ENCODE results near the gene CCDC167.
A peak's percentile ranks its signal among the peaks of the same experiment; 100 is the strongest.

Gene CCDC167

DNA sequence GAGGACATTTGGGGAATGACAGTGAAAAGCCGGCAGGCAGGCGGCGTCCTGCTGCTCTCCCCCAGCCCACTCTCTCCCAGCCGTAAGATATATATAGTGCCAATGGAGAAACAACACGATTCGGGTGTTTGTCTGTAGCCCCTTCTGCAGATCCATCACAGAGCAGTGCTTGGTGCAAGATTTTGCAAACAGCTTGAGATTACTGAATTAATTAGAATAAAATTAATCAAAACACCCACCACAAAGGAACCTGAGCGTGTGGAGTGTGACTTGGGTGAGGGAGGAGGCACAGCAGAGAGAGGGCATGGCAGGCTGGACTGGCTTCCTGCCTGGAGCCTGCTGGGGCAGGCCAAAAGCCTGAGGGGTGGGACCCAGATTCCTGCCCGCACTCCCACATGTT, 28.8 kb upstream of the CCDC167 start:
- DNase-seq = no peak

DNA sequence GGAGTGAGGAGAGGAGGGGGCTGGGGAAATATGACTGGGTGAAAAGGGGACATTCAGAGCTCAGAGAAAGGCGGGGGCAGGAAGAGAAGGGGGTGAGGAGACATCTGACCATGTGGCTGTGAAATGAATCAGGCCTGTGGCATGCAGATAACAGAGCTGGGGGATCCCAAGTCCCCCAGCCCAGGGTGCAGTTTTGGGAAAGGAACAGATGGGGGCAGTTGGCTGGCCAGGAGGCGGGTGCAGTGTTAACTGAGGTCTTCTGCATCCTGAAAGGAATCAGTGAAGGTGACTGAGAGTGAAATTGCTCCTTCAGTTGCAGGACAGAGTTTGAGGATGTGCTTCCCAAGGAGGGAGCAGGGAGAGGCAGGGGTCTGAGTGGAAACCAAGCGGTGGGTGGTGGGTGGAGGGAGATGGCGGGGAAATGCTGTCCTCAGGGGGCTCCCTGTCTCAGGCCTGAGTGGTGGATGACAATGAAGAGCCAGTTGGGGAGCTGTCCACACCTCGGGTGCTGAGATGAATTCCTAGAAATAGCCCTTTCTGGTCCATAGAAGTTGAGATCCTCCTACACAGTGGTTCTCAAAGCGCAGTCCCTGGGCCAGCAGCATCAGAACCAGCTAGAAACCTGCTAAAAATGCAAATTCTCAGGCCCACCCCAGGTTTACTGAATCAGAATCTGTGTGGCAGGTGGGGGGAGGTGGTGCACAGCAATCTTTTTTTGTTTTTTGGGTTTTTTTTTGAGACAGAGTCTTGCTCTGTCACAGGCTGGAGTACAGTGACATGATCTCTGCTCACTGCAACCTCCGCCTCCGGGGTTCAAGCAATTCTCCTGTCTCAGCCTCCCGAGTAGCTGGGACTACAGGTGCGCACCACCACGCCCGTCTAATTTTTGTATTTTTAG, 26.0 kb upstream of the CCDC167 start:
- DNase-seq = peak; percentile 44

DNA sequence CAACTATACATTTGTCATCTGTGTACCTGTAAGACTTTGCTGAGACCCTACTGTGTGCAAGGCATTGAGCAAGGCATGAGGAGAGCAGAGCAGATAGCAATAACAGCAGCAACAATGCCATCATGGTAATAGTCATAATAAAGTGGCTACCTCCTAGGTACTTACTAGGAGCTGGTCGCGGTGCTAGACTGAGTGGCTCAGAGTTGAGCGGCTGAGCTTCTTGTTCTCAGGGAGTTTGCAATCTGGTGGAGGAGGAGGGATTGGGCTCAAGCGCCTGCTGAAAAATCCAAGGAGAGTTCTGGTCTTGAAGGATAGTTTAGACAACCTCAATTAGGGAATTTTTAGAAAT, 25.3 kb upstream of the CCDC167 start:
- no peak for DNase-seq

DNA sequence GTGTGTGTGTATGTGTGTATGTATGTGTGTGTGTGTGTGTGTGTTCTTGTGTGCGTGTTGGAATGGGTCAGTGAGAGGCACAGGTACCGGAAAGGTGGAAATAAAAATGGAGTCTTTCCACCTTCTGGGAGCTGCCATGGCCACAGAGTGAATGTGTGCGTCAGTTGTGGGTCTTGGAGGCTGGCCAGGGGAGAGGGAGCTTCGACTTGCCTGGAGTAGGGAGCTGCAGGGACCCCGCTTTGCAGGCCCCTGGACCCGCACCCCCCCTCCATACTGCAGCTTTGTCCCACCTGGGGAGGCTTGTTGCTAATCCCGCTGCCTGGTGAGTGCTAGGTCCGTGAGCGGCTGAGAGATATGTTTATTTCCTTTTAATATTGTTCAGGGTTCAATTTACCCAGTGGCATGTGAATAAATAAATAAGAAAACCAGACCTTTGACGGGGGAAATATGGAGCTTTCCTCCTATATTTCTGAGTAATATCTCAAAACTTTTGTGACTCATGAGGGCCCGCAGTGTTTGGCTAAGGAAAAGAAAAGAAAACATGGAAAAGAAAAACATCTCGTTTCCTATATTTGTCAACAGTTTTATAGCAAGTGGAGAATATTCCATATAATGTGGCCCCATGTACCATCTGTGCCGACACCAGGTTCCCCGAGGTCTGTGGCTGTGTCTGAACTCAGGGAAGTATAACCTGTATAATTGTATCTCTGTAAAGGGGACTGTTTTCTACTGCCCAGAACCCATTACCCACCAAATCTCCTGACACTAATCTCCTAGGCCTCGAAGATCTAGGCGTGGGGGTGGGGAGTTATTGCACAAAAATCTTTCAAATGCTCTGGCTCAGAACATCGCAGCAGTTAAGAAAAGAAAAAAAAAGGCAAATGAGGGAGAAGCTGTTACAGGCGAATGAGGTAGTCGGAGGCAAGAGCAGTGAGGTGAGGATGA, 24.6 kb upstream of the CCDC167 start:
- no peak for DNase-seq

DNA sequence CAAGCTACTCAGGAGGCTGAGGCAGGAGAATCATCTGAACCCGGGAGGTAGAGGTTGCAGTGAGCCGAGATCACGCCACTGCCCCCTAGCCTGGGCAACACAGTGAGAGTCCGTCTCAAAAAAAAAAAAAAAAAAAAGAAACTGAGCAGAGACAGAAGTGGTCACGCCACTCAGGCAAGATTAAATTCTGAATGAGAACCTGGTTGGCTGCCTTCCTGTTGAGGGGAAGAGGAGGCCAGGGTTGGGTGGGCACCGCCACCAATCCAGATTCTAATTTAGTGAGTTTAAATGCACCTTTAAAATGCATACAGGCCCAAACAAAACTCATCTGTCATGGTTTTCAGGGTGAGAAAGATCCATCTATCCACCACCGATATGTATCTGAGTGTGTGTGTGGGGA, 23.7 kb upstream of the CCDC167 start:
- DNase-seq = no peak

DNA sequence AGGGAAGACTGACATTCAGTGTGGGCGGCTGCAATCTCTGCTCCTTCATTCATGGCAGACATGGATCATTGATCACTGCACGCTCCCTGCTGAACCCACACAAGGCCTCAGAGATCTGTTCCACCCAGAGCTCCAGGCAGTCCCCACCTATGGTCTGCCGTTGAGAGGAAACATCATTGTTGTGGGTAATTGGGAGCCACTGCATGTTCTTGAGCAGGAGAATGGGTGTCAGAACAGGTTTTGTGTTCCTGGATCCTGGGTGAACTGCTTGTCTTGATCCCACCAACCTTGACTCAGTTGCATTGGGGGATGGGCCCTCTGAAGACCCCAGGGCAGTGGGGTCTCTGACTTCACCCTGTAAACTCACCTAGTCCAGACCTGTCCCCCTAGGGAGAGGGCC, 23.1 kb upstream of the CCDC167 start:
- DNase-seq = no peak

DNA sequence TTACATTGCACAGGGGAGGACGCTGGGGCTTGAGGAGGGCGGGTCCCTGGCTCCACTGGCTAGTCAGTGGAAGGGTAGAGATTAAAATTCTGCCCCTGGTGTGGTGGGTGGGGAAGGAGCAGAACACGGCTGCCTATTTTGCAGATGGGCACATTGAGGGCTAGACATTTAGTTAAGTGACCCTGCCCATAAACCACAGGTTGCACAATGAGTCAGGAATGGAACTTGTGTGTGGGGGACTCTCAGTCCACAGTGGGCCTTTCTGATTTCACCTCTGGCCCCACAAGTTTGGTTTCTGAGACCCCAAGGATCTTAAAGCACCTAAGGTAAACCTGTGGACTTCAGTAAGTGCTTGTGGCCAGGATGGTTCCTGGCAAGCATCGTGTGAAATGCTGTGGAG, 22.0 kb upstream of the CCDC167 start:
- DNase-seq = no peak

DNA sequence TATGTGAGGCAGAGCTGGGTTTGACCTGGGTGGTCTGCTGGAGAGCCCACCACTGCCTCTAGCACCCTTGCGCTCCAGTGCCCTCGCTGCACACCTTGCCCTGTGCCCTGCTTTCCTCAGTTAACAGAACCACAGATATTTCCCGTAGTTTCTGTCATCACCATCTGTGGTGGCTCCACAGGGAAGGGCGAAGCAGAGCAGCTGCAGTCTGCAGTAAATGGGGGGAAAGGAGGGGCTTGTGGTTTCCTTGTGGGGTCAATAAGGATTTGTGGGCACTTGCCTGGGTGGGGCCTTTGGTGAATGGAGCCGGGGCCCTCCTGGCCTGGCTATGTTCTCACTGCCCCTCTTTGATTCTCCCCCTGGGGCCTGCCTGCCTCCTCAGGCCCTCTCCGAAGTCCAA, 21.2 kb upstream of the CCDC167 start:
- no peak for DNase-seq

DNA sequence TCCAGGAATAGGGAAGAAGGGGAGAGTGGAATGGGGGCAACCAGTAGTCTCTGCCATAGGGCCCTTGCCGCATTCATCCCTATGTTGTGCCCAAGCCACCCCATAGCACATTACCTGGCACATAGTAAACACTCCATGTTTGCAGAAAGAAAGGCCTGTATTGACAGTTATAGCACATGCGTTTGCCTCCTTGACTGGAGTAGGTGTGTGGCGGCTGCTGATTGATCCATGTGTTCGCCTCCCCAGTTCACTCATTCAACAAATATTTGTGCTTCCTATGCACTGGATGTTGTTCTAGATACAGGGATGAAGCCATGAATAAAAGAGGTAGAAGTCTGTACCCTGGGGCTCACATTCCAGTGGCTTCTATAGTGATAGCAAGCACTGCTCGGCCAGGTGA, 19.8 kb upstream of the CCDC167 start:
- DNase-seq = no peak

DNA sequence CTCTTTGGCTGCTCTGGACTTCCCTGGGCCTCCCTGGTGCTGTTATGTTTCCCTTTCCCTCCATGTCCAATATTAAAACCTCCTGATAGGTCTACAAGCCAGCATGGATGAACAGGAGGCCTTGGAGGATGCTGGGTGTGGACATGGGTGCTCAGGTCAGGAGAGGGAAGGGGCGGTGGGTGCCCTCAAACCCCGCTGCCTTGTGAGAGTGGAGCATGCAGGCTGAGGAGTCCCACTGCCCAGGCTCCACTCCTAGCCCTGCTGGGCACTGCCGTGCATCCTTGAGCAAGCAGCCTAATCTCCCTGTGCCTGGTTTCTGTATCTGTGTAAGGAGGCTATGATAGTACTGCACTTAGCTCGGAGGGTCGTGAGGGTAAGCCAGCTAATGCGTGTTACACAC, 18.4 kb upstream of the CCDC167 start:
- DNase-seq = no peak

DNA sequence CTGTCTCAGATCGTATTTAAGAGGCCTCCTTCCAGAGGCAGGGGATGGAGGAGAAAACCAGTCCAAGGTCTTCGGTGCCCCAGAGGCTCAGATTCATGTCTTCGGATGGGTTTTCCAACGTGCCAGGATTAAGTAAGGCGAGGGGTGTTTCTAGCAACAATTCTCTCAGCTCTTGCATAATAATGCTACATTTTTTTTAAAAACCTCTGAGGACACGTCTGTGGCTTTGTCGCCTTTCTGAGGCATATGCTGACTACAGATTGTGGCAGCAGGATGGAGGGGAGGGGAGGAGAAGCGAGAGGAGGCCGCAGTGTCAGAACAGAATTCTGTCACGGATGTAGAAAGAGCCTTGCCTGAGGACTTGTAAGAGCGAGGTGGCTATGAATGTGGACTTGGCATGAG, 17.7 kb upstream of the CCDC167 start:
- peak; percentile 27 for DNase-seq

DNA sequence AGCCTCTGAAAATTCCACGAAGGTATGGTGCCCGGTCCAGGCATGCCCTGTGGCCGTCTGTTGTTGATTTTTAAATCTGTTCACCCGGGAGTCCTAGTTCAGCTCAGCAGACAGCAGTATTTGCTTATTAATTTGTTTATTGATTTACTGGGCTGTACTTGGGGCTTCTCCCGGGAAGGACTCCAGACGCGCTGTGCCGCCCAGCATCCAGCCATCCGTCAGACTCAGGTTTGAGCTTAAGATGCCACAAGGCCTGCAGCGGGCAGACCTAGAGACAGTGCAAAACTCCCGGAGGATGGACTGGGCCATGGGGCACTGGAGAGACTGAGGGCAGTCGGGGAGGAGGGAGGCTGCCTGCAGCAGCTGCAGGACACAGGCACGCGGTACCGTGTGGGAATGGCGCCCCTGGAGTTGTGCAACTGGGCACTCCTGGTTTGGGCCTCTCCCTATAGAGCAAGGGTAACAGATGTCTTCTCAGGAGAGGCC, 17.3 kb upstream of the CCDC167 start:
- no peak for DNase-seq

DNA sequence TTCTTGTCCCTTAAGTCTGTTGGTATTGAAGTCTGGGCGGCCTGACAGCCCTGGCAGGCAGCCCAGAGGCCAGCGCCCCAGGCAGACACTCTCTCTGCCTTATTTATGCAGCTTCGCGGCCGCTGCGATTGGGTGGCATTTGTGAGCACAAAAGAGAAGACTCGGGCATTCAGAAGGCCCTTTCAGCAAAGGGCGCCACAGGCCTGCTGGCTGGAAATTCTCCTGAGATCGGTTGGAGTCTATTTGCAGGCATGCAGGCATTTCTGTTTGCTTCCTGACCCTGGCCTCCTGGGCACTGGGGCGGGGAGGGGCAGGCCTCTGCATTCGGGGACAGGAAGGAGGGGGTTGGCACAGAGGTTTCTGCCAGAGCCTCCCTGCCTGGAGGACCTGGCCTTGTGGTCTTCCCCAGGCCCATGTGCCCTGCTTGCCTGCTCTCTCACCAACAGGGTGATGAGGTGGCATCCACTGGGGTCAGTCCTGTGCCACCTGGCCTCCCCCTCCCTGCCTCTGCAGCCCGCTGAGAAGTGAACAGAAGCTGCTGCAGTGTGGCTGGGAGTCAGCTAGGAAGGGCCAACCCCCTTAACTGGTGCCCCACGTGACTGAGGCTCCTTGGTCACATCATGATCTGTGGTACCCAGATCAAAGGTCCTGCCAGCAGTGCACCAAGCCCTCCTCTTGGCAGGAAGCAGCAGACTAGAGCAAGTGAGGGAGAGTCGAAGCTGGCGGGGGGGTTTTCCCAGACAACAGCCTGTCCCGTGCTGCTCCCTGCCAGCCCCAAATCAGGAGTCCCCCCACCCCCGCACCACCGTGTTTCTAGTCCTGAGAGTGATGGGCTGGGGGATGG, 16.6 kb upstream of the CCDC167 start:
- no peak for DNase-seq

DNA sequence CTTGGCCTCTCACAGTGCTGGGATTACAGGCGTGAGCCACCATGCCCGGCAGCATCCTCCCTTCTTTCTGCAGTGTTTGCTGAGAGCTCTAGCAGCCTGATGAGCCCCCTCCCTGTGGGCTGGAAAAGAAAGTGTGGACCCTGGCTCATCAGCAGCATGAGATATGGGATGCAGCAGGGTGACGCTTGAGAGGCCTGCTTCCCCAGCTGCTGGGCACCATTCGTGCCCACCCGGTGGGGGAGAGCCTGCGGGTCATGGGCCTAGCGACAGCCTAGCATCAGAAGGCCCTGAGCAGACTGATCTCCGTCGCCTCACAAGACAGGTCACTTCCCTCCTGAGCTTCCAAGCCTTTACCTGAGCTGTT, 16.0 kb upstream of the CCDC167 start:
- DNase-seq = no peak

DNA sequence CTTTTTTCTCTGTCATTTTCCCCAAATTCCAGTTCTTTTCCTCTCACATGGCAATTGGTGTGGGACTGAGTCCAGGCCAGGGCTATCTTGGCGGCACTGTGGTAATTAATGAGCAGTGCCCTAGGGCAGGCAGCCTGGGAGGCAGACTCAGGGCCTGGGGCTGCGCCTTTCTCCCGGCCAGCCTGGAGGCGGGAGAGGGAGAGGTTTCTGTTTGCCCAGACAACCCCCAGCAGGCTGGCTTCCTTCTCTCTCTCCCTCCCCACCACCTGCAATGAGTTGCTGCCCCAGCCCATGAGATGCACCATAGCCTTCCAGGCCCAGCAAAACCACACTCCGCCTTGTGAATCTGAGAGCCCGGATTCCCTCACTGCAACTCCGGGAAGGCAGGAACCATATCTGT, 15.1 kb upstream of the CCDC167 start:
- no peak for DNase-seq

DNA sequence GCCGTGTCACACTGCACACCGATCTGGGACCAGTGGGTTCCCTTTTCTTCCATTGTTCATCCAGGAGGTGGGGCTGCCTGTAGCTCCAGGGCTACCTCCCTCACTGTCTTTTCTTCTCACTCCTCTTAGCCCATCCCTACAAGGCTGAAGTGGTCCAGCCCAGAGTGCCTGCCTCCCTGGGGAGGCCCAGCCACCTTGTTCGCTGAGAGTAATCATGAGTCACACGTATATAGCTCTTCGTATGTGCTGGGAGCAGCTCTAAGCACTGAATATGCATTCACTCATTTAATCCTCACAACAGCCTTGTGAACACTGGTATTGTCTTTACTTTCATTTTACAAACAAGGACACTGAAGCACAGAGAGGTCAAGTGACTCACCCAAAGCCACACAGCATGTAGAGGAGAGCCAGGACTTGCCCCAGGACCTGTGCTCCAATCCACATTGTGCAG, 14.7 kb upstream of the CCDC167 start:
- peak; percentile 64 for DNase-seq

DNA sequence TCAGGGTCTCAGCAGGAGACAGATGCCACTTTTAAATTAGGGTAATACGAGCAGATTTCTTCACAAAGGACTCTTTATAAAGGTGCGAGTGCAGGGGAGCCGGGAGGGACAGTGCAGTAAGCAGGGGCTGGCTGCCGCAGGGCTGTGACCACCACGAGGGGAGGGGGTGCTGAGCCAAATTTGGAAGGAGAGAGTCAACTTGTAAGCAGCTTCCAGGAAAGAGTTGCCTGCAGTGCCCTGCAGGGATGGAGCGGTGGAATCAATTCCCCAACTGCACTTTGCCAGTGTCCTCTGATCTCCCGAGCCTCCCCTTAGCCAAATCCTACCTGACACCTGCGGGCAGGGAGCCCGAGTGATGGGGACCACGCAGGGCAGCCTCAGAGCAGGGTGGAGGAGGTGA, 13.9 kb upstream of the CCDC167 start:
- DNase-seq = no peak

DNA sequence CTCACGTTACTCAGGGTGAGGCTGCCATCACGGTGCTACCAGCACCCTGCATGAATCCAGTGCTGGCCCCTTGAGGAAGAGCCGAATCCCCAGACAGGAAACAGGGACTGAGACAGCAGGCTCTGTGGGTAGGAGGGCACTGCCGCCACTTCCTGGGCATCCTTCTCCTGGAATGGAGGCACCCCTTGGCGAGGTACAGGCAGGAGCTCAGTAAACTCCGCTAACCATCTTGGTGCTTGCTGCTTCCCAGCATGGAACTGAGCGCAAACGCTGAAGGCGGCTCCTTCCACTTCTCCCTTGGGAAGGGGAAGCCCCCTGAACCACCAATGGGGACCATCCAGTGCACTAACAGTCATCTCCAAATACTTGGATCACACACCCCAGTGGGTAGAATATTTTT, 13.5 kb upstream of the CCDC167 start:
- DNase-seq = no peak

DNA sequence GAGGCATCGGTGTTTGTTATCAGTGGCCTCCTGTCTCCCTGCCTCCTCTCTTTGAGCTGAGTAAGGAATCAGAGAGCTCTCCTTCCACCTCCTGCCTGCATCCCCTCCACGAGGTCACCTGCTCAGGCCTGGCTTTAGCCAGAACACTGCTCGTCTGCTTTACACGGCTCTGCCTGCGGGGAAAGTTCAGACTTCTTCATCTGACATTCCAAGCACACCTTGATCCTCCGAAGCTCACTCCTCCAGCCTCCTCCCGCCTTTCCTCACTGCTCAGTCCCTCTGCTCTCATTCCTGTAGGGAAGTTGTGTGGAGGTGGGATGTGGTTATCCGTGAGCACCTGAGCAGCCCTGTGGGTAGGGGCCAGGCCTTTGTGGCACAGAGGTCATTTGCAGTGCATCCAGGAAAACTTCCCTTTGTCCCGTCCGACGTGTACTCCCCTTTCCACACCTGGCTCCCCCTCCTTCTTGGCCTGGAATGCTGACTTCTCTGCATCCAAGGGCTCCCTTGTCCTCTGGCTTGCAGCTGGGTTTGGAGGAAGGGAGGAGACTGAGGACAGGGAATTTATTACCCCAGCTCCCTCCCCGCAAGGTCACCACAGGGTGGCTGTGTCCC, 12.8 kb upstream of the CCDC167 start:
- no peak for DNase-seq

DNA sequence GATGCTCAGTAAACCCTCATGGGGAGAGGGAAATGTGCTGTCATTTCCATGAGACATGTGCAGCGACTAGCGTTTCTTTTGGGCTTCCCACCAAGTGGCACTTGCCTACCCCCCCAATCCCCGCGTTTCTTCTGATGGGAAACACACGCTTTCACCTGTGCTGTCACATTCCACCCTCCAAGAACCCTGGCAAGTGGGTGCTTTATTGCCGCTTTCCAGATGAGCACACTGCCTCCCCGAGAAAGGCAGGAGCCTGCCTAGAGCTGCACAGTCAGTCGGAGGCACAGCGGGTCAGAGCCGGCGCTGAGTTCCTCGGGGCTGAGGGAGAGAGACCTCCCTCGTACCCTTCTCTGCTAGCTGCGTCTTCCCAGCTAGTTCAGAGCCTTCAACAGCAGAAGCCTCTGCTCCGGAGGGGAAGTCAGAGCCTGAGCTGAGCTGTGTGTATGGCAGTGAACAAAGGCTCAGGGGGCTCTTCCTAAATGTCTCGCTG, 12.3 kb upstream of the CCDC167 start:
- DNase-seq = no peak

DNA sequence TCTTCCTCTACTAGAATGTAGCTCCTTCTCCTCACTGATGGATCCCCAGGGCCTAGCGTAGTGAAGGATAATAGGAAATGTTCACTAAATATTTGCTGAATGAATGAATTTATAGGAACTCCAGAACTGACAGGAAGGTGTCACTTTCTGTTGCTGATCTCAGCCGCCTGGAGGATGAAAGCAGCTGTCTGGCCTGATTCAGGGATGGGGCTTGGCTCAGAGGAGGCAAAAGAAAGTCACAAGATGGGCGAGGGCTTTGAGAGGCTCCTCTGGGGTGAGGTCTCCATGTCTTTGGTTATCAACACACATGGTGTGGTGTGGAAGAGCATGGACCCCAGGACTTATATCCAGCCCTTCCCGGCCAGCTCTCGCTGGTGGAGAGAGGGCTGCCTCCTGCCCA, 11.5 kb upstream of the CCDC167 start:
- no peak for DNase-seq

DNA sequence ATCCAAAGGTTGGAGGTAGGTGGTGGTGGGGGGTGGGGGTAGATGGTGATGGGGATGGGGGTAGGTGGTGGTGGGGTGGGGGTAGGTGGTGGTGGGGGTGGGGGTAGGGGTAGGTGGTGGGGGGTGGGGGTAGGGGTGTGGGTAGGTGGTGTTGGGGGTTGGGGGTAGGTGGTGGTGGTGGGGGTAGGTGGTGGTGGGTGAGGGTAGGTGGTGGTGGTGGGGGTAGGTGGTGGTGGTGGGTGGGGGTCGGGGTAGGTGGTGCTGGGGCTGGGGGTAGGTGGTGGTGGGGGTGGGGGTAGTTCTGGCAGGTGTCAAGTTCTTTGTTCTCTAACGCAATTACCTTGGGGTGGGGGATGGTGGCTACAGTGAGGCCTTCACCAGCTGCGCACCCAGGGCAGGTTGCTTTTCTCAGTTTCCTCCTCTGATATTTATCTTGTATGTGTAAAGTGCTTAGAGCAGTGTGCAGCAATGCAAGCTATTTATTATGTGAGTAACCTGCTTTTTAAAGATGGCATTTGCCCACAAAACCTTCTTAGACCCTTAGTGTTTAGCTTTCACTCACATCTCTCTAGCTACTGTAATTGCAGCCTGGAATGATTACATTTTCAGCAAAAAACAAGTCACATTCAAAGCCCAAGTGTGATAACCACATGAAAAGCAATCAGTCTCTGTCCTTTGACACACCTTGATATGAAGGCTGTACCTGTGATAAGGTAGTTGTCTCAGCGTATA, 8.2 kb upstream of the CCDC167 start:
- DNase-seq = no peak

Measured in fibroblast of upper back skin (primary cell).